HK-2 (cell line): ENCODE data around the gene LDHD.
"Not testable (repeated sequence)": the region's sequence is repeated elsewhere in the genome, so short reads cannot be mapped to it uniquely, and the experiment has no call there.

Experiments
- DNase-seq: peaks from one replicate; pipeline ENCODE4 v3.0.0-alpha.2; 2018; ENCODE audit not compliant: unreplicated experiment

The LDHD gene

DNA sequence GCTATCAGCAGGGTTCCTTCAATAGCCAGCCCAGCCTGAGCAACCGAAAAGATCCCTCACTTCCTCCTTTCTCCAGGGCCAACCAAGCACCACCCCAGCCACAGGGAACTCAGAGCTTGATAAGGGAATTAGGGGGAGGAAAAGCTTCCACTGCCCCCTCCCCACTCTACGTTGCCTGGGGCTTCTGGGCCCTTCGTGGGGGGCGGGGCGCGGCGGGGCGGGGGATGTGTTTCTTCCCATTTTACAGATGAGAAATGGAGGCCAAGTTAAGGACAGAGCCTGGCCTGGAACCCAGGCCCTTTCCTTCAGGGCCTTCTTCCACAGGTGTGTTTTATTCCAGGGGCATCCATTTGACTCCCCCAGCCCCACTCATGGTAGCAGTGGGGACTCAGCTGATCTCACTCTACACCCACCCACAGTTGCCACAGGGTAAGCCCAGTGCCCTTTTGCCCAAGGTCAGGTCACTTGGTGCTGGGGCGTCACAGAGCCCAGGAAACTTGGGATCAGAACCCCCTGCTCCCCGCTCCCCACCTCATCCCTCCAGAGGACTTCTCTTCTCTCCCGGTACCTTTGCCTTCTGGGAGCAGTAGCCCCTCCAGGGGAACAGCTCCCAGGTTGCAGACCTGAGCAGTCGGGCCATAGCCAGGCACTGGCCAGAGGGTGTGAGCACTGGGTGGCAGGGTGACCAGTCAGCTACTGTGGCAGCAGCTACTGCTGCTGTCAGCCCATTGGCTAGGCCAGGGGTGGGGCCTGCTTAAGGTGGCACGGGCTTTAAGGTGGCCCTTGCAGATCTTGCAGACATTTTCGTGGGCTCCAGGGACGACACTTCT, at the start of gene LDHD:
Gene LDHD, minus strand, starts transcription at position 700 of the 830 bp plus-strand sequence. Its CDS starts 60 bp downstream, at position 640.
- DNase-seq = peak; percentile 56

DNA sequence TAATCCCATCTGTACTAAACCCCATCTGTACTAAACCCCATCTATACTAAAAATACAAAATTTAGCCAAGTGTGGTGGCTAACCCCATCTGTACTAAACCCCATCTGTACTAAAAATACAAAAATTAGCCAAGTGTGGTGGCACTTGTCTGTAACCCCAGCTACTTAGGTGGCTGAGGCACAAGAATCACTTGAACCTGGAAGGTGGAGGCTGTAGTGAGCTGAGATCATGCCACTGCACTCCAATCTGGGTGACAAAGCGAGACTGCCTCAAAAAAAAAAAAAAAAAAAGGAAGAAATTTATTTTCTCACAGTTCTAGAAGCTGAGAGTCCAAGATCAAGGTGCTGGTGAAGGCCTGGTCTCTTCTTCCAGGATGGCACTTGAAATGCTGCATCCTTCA, 43.8 kb upstream of the LDHD start:
- no peak for DNase-seq

DNA sequence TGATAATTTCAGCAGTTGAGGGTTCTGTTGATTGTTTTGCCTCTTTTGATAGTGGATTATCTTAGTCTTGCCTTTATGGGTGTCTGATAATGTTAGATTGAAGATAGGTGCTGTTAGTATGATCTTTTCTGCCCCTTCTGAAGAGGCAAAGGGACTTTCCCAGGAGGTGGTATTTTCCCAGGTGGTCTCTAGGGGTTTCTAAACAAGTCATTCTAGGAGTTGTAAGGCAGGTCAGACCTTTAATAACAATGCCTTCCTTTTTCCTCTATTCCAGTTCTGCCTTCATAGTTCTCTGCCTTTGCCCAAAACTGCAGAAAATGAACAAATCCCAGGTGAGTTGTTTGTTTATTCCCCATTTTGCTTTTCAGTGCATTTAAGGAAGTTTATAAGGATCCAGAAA, 36.1 kb upstream of the LDHD start:
- no peak for DNase-seq

DNA sequence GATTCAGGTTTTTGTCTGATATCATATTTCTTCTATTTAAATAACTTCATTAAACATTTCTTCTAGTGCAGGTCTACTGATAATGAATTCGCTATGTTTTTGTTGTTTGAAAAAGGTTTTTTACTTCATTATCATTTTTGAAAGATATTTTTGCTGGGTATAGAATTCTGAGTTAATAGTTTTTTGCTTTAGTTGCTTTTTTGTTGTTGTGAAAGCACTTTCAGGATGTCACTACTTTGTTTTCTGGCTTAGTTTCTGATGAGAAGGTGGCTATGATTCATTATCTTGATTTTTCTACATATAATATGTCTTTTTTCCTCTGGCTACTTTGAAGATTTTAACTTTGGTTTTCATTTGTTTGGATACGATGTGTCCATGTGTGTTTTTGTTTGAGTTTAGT, 35.2 kb upstream of the LDHD start:
- no peak for DNase-seq

DNA sequence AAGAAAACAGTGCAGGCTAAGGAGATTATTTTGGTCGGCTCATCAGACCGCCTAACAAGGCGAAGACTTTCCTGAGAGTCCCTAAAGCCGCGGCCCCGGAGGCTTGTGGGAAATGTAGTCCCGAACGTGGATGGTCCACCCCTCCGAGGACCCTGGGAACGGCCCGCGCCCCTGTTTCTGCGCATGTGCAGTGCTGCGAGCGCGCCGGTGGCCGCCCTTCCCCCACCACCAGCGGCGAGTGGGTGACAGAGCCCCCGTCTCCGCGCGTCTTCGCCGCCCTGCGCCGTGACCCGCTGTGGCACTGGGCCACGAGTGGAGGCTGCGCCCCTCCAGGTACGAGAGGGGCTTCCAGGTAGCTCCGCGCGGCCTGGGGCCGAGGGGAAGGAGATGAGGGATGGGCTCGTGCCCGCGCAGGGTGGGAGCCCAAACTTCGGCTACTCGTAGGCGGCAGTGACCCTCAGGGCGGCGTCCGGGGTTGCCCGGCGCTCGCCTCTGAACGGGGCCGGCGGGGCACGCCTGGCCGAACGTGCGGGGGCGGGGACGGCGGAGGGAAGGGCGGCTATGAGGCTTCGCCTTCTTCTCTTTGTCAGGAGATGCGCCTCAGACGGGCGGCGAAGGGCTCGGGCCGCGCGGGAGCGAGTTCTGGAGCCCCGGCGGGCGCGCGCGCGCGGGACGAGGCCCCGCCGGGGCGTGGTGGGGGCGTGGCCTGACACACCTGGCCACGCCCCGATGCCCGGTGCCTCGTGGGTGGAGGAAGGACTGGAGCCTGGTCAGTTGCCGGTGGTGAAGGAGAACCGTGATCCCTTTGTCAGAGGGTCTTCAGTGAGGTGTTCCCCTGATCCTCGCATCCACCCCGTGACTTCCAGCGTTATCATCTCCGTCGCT, 32.0 kb upstream of the LDHD start, which contains the start of gene ZFP1:
Gene ZFP1, plus strand, starts transcription at position 214 of the 885 bp plus-strand sequence. CDS start 4,428 bp downstream, outside the sequence.
- peak; percentile 93 for DNase-seq

DNA sequence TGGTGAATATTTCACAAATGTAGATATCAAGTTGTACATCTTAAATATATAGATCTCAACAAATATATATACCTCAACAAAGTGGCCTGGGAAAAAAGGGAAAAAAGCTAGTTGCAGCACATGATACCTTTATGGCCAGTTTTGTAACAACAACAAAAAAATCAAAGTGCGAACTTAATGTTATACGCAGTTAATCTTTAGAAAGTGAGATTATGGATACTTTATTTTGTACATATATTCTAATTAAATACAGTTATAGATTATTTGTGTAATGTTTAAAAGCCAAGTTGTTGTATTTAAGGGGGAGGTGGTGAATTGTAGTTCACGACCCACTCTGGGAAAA, 31.4 kb upstream of the LDHD start:
- no peak for DNase-seq

DNA sequence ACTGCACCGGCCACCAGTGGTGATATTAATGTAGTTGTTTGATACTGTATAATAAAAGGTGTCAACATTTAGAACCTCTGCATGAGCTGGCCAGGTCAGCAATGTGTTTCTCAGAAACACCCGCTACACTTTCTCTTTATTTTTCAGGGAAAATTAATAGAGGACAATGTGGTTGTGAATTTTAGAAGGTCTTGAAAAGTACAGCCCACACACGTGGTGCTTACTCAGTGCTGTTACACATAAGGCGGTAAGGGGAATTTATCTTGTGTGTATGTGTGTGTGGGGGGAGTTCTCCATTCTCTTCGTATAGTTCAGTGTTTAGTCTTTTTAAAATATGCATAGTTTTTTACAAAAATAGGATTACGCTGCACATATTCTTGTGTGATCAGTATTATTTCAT, 27.4 kb upstream of the LDHD start:
- DNase-seq = no peak

DNA sequence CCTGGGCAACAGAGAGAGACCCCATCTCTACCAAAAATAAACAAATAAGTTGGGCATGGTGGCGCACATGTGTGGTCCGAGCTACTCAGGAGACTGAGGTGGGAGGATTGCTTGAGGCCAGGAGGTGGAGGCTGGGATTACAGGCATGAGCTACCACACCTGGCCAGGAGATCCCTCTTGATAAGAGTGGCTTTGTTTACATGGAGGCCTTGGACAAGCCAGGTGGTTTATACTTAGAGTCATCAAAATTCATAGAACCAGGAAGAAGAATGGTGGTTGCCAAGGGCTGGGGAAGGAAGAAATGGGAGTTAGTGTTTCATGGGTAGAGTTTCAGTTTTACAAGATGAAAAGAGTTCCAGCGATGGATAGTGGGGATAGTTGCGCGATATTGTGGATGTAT, 22.9 kb upstream of the LDHD start:
- no peak for DNase-seq

DNA sequence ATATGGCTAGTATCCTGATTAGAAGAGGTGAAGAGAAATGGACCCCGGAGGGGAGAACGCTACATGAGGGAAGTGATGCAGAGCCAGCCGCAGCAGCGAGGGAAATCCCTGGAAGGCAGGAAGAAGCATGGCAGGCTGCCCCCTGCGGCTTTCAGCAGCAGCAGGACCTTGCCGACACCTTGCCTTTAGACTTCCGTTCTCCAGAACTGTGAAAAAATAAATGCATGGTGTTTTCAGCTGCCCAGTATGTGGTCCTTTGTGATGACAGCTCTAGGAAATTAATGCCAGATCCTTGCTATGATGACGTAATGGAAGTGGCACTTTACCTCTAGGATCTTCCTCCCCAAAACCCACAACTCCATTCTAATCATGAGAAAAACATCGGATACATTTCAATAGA, 22.1 kb upstream of the LDHD start:
- DNase-seq = no peak

DNA sequence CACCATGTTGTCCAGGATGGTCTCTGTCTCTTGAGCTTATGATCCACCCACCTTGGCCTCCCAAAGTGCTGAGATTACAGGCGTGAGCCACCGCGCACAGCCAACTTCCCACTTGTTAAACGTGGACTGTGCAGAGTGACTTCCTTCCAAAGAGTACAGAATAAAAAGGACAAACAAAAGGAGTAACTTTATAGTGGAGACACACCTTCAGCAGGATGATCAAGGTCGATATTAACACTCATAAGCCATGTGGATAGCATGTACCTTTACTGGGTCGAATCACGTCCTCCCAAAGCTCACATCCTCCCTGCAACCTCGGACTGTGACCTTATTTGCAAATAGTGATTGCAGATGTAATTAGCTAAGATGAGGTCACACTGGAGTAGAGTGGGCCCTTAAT, 21.7 kb upstream of the LDHD start:
- no peak for DNase-seq

DNA sequence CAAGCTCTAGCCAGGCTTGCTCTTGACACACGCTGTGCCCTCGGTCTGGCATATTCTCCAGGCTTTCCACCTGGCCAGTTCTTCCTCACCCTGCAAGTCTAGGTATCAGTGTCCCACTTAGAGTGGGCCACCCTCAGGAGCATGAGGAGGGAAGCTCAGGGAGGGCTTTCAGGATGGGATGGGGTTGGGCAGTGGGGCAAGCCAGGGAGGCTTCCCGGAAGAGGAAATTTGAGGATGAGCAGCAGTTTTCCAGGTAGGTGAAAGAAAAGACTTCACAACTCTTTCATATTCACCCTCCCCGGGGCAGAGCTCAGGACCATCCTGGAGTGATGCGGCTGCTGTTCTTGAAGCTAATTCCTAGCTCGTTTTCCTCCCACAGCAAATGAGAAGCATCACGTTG, 14.5 kb upstream of the LDHD start:
- no peak for DNase-seq

DNA sequence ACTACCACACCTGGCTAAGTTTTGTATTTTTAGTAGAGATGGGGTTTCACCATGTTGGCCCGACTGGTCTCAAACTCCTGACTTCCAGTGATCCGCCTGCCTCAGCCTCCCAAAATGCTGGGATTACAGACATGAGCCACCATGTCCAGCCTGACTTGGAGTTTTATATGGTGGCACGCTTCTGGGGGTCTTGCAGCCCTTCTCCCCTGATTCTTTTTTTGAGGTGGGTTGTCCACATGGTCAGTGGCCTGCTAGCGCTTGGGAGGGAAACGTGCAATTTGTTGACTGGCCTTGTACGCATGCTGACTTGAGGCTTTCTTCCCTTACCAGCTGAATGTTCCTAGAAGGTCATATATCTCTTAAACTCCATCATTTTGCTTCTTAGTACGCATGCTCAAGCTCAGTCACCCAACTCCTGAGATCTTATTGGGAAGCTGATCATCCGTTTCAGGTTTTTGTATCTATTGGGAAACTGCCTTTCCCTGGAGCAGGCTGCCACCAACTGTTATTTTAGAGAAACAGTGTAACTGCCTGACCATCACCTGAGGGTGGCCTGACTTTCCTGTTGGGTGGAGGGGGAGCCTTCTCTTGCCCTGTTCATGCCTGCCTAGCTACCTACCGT, 13.7 kb upstream of the LDHD start:
- DNase-seq = no peak

DNA sequence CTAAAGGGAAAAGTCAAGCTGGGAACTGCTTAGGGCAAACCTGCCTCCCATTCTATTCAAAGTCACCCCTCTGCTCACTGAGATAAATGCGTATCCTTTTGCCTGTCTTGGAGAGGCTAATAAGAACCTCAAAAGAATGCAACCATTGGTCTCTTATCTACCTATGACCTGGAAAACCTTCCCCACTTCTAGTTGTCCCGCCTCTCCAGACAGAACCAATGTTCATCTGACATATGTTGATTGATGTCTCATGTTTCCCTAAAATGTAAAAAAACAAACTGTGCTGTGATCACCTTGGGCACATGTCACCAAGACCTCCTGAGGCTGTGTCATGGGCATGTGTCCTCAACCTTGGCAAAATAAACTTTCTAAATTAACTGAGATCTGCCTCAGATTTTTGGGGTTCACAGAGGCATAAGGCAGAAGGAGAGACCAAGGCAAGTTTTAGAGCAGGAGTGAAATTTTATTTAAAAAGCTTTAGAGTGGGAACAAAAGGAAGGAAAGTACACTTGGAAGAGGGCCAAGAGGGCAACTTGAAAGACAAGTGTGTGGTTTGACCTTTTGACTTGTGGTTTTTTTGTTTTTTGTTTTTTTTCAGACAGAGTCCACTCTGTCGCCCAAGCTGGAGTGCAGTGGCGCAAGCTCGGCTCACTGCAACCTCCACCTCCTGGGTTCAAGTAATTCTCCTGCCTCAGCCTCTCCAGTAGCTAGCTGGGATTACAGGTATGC, 13.0 kb upstream of the LDHD start:
- DNase-seq = not testable (repeated sequence)

DNA sequence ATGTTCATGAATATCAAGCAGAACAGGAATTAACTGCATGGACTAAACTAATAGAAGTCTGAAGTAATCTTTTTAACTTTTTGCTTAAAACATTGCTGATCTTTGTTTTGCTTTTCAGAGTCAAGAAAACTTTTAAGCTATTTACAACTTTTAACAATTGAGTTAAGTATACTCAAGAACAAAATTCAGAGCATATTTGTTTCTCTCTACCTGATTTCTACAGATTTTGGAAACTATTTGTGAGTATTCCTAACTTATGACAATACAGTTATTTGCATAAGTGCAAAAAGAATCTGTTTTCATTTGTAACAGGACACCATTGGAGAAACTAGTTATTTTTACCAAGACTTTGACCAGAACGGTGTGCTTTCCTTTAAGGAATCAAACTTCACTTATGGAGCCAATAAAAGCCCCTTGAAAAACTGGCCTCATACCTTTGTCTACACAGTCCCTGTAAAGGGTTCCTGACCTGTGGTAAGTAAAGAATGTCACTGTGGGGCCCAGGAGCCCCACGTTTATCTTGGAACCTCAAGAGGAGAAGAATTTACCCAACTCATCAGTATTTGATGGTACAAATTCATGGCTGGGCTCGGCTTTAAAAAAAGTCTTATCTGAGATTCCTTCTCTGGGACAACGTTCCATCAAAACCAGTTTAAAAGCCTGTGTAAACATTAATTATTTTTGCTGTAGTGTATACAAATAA, 11.3 kb upstream of the LDHD start:
- no peak for DNase-seq

DNA sequence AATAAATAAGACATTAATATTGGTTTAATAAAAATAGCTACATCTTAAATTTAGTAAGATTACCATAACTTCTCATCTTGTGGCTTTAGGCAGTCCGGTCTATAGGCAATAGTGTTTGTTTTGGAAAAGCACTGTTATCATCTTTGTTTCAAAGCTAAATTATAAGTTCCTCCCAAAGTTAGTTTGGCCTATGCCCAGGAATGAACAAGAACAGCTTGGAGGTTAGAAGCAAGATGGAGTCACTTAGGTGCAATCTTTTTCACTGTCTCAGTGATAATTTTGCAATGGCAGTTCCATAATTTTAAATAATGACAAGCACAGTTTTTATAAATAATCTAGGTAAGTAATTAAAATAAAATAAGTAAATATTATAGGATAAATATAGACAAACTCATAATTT, 6.0 kb upstream of the LDHD start:
- DNase-seq = no peak

DNA sequence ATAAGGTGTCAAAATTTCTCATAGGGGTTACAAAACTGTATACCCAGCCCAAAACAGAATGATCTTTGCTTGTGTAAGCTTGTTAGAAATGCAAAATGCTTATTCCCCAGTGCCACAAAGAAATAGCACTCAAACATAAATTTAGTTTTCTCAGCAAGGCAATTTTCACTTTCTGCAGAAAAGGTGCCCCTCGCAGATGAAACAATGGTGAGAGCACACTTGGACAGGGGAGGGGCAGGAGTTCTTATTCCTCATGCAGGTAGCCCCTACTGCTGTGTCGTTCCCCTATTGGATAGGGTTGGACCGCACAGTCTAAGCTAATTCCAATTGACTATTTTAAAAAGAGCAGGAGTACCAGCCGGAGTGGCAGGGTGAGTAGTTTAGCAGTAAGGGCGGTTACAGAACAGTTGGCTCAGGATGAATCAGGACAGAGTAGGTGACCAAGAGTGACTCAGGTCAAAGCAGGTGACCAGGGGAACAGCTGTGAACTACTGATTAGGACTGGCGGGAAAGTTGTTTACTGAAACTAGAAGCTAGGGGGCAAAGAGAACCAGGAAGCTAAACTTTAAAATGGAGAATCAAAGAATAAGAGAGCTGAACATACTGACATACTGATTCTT, 5.5 kb upstream of the LDHD start:
- DNase-seq = no peak

DNA sequence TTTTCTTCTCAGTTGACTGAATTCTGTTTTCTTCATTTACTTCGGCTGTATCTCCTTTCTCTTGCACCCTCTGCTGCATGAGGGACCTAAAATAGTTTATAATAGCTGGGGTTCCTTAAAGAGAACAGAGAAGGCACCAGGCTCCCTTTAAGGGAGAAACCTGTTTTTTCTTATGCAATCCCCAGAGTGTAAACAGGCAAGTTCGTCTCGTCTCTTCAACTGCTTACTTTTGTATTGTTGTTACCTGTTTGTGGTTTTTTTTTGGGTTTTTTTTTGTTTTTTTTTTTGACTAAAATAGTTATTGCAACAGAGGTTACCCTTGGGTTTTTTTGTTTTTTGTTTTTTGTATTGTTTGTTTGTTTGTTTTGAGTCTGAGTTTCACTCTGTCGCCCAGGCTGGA, 3.7 kb upstream of the LDHD start:
- DNase-seq = no peak

DNA sequence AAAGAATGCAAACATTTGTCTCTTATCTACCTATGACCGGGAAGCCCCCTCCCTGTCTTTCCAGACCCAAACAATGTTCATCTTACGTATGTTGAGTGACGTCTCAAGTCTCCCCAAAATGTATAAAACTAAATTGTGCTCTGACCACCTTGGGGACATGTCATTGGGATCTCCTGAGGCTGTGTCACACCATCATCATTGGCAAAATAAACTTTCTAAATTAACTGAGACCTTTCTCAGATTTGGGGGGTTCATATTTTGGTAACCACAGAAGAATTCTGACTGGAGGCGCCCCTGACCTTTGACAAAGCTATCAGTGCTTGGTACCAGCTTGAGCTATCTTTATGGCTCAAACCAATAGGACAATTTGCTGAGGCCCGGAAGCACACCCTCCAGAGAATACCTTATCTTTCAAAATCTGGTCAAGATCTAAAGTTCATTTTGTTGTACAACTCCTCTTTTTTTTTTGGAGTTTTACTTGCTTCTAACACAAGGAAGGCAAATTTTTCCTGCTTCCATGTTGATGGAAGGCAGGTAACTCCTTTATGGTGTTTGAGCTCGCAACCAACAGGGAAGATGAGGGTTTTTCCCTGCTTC, 2.5 kb upstream of the LDHD start:
- DNase-seq = no peak

DNA sequence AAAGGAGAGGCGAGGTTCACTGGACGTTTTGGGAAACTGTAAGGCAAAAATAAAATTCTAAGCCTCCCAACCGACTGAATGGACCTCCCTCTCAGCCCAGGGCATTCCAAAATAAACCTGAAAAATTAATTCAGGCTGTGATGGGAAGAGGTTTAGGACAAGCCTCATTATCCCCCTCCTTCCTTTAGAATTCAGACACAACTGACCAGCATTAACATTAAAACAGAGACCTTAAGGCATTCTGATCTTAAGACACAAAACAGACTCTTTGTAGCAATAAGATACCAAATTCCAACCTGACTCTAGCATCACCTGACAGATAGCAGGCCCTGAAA, 298 bp upstream of the LDHD start:
- DNase-seq = no peak
